Astrocyte (in vitro differentiated cells and primary cell): ENCODE data around the gene VPS25. TPM values are rescaled to one million over a fixed set of nuclear protein-coding genes. Genes with fewer than 3 reads are reported as not detected.
A peak's percentile ranks its signal among the peaks of the same experiment; 100 is the strongest.

Source experiments
- DNase-seq: peaks from one replicate; pipeline ENCODE4 v3.0.0-alpha.2; 2010; ENCODE audit warnings: low read depth
- FAIRE-seq: peaks from 2 replicates; lab custom pipeline; 2011; peaks lifted over from hg19 to GRCh38; lab: Jason Lieb, UNC
- H2AFZ ChIP-seq: 2 replicates; pipeline ENCODE4 v1.6.0; 2012; ENCODE audit warnings: low read depth, low read length, inconsistent platforms
- H3K27ac ChIP-seq: 2 replicates; pipeline ENCODE4 v1.5.1; 2011; ENCODE audit warnings: low read depth, low read length, inconsistent platforms
- H3K27me3 ChIP-seq: 2 replicates; pipeline ENCODE4 v1.6.0; 2011; ENCODE audit warnings: low read length, inconsistent platforms; ENCODE audit not compliant: insufficient read depth
- H3K36me3 ChIP-seq: 2 replicates; pipeline ENCODE4 v1.5.1; 2011; ENCODE audit warnings: low read length, inconsistent platforms; ENCODE audit not compliant: insufficient read depth
- H3K4me1 ChIP-seq: 2 replicates; pipeline ENCODE4 v1.5.1; 2011; ENCODE audit warnings: low read length, inconsistent platforms; ENCODE audit not compliant: insufficient read depth
- H3K4me2 ChIP-seq: 2 replicates; pipeline ENCODE4 v1.6.0; 2012; ENCODE audit warnings: low read length, inconsistent platforms
- H3K4me3 ChIP-seq: 2 replicates; pipeline ENCODE4 v1.5.1; 2011; ENCODE audit warnings: low read depth, mild to moderate bottlenecking, low read length, inconsistent platforms; ENCODE audit not compliant: insufficient read depth
- H3K79me2 ChIP-seq: 2 replicates; pipeline ENCODE4 v1.6.0; 2012; ENCODE audit warnings: mild to moderate bottlenecking, low read length, inconsistent platforms; ENCODE audit not compliant: insufficient read depth
- H3K9ac ChIP-seq: 2 replicates; pipeline ENCODE4 v1.6.0; 2012; ENCODE audit warnings: mild to moderate bottlenecking, low read length, inconsistent platforms
- H3K9me3 ChIP-seq: 2 replicates; pipeline ENCODE4 v1.5.1; 2012; ENCODE audit warnings: low read depth, mild to moderate bottlenecking, low read length, inconsistent platforms; ENCODE audit not compliant: insufficient read depth
- H4K20me1 ChIP-seq: 2 replicates; pipeline ENCODE4 v1.6.0; 2012; ENCODE audit warnings: low read length, inconsistent platforms; ENCODE audit not compliant: insufficient read depth
- H3K27ac Mint-ChIP-seq: one replicate; pipeline ENCODE4 v1.8.0; 2021; ENCODE audit warnings: mild to moderate bottlenecking, mixed read lengths; ENCODE audit not compliant: unreplicated experiment
- H3K27me3 Mint-ChIP-seq: one replicate; pipeline ENCODE4 v1.8.0; 2021; ENCODE audit warnings: low read depth, mixed read lengths; ENCODE audit not compliant: unreplicated experiment
- H3K36me3 Mint-ChIP-seq: one replicate; pipeline ENCODE4 v1.8.0; 2021; ENCODE audit warnings: low read depth, mixed read lengths; ENCODE audit not compliant: unreplicated experiment
- H3K4me1 Mint-ChIP-seq: one replicate; pipeline ENCODE4 v1.8.0; 2021; ENCODE audit warnings: low read depth, mixed read lengths; ENCODE audit not compliant: unreplicated experiment
- H3K4me3 Mint-ChIP-seq: one replicate; pipeline ENCODE4 v1.8.0; 2021; ENCODE audit warnings: mild to moderate bottlenecking, moderate library complexity, mixed read lengths; ENCODE audit not compliant: unreplicated experiment
- H3K9me3 Mint-ChIP-seq: one replicate; pipeline ENCODE4 v1.8.0; 2021; ENCODE audit warnings: mild to moderate bottlenecking, mixed read lengths; ENCODE audit not compliant: unreplicated experiment
- CTCF ChIP-seq: IDR thresholded peaks from 2 replicates; pipeline ENCODE4 v1.5.1; 2011; ENCODE audit warnings: low read depth, mild to moderate bottlenecking, inconsistent platforms, low read length, moderate library complexity; ENCODE audit not compliant: insufficient read depth
- EZH2 ChIP-seq: IDR thresholded peaks from 2 replicates; pipeline ENCODE4 v1.6.1; 2012; ENCODE audit warnings: mild to moderate bottlenecking, low read length, inconsistent platforms; ENCODE audit not compliant: insufficient read depth
- total RNA-seq: library from RNA; stranded (reverse); gene quantifications from 2 replicates; pipeline ENCODE4 v1.2.1, GENCODE V29; 2021

VPS25 gene
- total RNA-seq, 1 donor from 2014 or later, result 49.5 TPM

GRCh38 chr17:42792545-42792944 lies 19.3 kb downstream of the VPS25 start:
- no peak for DNase-seq
- H3K4me1 ChIP-seq, result peaks cover 2% of the 10 kb centered on the region
- H3K9me3 ChIP-seq, result no peaks in the 10 kb centered on the region
- H3K4me1 Mint-ChIP-seq, result peaks cover 8% of the 10 kb centered on the region
- H2AFZ ChIP-seq, result no peak overlapping the region
- no peaks in the 10 kb centered on the region for H3K27me3 ChIP-seq
- H3K4me3 Mint-ChIP-seq, result no peak overlapping the region
- no peak overlapping the region for H3K27ac Mint-ChIP-seq
- H4K20me1 ChIP-seq, result peaks cover 16% of the 10 kb centered on the region
- no peaks in the 10 kb centered on the region for H3K9me3 Mint-ChIP-seq
- FAIRE-seq, result no peak
- H3K4me2 ChIP-seq, result no peak overlapping the region
- no peaks in the 10 kb centered on the region for H3K27me3 Mint-ChIP-seq
- TF ChIP-seq EZH2 (no peak), CTCF (no peak)
- peaks cover 18% of the 10 kb centered on the region for H3K36me3 ChIP-seq
- H3K4me3 ChIP-seq, result no peak overlapping the region
- H3K9ac ChIP-seq, result no peak overlapping the region
- H3K79me2 ChIP-seq, result peaks cover 5% of the 10 kb centered on the region
- H3K36me3 Mint-ChIP-seq, result peaks cover 25% of the 10 kb centered on the region
- no peak overlapping the region for H3K27ac ChIP-seq

GRCh38 chr17:42795061-42795460 lies 21.8 kb downstream of the VPS25 start:
- Mint-ChIP-seq H3K36me3 (peaks cover 20% of the 10 kb centered on the region), H3K27ac (no peak overlapping the region), H3K9me3 (no peaks in the 10 kb centered on the region), H3K4me1 (peaks cover 7% of the 10 kb centered on the region), H3K27me3 (no peaks in the 10 kb centered on the region), H3K4me3 (no peak overlapping the region)
- H3K9me3 ChIP-seq, result no peaks in the 10 kb centered on the region
- peaks cover 14% of the 10 kb centered on the region for H3K79me2 ChIP-seq
- FAIRE-seq (no peak), DNase-seq (no peak)
- no peak overlapping the region for H3K4me3 ChIP-seq
- H3K4me1 ChIP-seq, result peaks cover 10% of the 10 kb centered on the region
- H3K4me2 ChIP-seq, result no peak overlapping the region
- H4K20me1 ChIP-seq, result no peaks in the 10 kb centered on the region
- H3K27me3 ChIP-seq, result no peaks in the 10 kb centered on the region
- TF ChIP-seq CTCF (no peak), EZH2 (no peak)
- H3K36me3 ChIP-seq, result peaks cover 7% of the 10 kb centered on the region
- no peak overlapping the region for H2AFZ ChIP-seq
- H3K27ac ChIP-seq, result no peak overlapping the region
- H3K9ac ChIP-seq, result no peak overlapping the region

DNA sequence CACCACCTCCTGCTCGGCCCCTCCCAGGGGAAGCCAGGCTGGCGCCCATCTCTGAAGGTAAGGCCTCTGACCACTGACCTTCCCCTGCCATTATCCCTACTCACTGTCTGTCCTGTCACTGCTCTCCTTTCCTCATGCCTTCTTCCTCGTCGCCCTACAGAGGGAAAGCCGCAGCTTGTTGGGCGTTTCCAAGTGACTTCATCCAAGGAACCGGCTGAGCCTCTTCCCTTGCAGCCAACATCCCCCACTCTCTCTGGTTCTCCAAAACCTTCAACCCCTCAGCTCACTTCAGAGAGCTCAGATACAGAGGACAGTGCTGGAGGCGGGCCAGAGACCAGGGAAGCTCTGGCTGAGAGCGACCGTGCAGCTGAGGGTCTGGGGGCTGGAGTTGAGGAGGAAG lies 22.2 kb downstream of the VPS25 start:
- peaks cover 7% of the 10 kb centered on the region for H3K4me1 Mint-ChIP-seq
- Histone ChIP-seq H2AFZ (no peak overlapping the region), H3K79me2 (peaks cover 14% of the 10 kb centered on the region), H3K27ac (no peak overlapping the region), H3K4me1 (peaks cover 10% of the 10 kb centered on the region), H3K9me3 (no peaks in the 10 kb centered on the region), H4K20me1 (no peaks in the 10 kb centered on the region), H3K27me3 (no peaks in the 10 kb centered on the region), H3K4me2 (no peak overlapping the region), H3K4me3 (no peak overlapping the region), H3K9ac (no peak overlapping the region), H3K36me3 (peaks cover 5% of the 10 kb centered on the region)
- H3K4me3 Mint-ChIP-seq, result peak overlapping the region; percentile 40
- peaks cover 19% of the 10 kb centered on the region for H3K36me3 Mint-ChIP-seq
- no peak for FAIRE-seq
- no peaks in the 10 kb centered on the region for H3K27me3 Mint-ChIP-seq
- H3K27ac Mint-ChIP-seq, result no peak overlapping the region
- DNase-seq, result no peak
- TF ChIP-seq EZH2 (no peak), CTCF (no peak)
- H3K9me3 Mint-ChIP-seq, result no peaks in the 10 kb centered on the region
